ENCODE measurements around the gene RNF225.
A peak's percentile ranks its signal among the peaks of the same experiment; 100 is the strongest.
"Not testable (repeated sequence)": the region's sequence is repeated elsewhere in the genome, so short reads cannot be mapped to it uniquely, and the experiment has no call there.

Gene RNF225

DNA sequence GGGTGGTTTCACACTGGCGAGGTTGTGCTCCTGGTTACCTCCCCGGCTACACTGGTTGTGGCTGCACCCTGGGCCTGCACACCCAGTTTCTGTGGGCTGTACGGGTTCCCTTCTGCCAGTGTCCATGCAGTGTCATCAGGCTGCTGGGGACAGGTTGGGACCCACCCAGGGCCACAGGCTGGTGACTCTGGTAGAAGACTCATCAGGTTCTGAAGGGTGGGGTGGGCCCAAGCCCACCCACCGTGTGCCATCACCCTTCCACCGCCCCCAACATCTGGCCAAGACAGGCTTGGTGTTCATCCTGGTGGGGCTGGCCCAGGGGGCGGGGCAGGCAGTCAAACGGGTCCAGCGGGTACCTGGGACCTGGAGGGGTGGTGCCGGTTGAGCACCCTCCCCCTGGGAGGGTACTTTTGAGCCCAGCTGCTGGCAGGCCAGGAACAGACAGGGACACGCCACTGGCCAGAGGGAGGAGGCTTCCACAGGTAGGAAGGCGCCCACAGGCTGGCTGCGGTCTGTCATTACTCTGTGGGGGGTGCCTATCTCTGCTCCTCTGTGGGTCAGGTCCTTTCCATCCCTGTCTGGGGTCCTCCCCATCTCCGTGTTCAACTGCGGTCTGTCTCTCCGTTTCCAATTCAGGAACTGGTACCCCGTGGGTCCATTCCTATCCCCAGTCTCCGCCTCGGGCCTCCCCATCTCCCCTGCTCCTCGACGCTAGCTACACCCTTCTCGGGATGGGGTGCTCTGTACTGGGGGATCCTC is at the start of gene RNF225:
Gene RNF225 (plus strand): TSS at position 437 of the 759 bp plus-strand sequence. CDS start 434 bp downstream, outside the sequence.
- no peak for DNase-seq

GRCh38 chr19:58346961-58347929 is 48.2 kb upstream of the RNF225 start:
- peak in 13 of 14 donors; percentile 9 to 84 (median 66) for DNase-seq

DNA sequence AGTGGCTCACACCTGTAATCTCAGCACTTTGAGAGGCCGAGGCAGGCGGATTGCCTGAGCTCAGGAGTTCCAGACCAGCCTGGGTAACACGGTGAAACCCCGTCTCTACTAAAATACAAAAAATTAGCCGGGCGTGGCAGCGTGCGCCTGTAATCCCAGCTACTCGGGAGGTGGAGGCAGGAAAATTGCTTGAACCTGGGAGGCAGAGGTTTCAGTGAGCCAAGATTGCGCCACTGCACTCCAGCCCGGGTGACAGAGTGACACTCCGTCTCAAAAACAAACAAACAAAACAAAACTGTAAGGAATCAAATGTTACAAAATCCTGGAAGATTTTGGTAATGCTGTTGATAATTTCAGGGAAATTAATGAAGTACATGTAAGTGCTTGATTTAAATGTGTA is 47.4 kb upstream of the RNF225 start:
- DNase-seq: not testable (repeated sequence)

- no peak for DNase-seq
These were observed 45.9 kb upstream of the RNF225 start for GRCh38 chr19:58349590-58349989.

GRCh38 chr19:58350001-58350861 is 45.2 kb upstream of the RNF225 start:
- no peak for DNase-seq

DNA sequence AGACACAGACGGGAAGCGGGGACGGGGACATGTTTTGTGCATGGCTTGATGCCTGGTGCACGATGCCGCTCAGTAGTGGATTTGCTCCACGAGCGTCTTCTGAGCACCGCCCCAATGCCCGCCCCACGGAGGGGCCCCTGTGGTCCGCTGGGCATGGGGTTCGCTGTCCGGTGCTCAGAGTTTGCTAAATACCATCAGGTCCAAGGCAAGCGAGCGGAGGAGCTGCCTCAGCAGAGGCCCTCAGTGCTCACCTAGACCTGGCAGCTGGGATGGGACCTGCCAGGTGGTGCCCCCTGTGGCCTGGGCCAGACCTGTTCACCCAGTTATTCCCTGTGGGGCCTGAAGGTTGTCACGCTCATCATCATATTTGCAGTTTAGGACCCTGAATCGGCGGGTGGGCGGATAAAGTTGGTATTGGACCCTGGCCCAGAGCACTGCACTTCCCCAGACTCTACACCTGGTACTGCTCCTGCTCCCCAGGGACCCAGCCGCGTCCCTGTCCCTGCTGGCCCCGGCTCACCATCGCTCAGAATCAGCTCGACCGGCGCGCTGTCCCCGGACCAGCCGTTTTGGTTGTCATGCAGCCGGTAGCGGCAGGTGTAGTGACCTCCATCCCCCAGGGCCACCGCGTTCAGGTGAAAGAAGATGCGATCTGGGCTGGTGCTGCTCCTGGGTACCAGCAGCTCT is 44.4 kb upstream of the RNF225 start:
- DNase-seq: no peak

DNA sequence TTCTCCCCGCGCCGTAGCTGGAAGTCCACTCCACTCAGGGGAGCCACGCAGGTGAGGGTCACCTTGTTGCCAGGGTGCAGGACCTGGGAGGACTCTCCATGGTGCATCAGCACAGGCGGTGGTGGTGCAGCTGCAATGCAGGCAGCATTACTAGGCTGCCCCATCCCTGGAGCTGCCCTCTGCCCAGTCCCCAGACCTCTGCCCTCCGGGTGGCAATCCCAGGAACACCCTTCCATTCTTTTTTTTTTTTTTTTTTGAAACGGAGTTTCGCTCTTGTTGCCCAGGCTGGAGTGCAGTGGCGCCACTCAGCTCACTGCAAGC is 43.9 kb upstream of the RNF225 start:
- no peak for DNase-seq

DNA sequence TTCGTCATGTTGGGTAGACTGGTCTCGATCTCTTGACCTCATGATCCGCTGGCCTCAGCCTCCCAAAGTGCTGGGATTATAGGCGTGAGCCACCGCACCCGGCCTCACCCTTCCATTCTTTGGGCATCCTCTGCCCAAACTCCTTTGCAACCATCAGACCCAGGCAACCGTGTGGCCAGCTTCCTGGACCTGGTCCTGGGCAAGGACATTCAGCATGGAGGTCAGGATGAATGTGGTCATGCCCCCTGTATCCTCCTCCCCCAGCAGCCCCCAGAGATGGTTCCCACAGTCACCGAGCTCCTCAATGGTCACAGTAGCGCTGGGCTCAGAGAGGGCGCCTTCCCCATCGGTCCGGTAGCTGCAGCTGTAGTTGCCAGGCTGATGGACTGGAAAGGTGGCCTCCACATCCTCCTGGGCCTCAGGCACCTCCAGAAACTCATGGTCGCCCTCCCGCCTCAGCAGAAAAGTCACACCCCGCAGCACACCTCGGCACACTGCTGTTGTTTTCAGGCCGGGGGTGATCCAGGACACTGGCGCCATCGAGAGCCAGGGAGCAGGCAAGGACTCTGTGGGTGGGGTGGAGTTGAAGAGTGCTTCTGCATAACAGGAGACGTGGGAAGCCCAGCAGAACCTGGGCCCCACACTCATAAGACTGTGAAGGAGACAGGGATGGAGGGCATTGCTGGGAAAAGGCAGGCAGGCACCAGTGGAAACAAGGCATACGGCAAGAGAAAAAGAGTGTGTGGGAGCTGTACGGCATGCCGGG is 43.3 kb upstream of the RNF225 start:
- no peak for DNase-seq

DNA sequence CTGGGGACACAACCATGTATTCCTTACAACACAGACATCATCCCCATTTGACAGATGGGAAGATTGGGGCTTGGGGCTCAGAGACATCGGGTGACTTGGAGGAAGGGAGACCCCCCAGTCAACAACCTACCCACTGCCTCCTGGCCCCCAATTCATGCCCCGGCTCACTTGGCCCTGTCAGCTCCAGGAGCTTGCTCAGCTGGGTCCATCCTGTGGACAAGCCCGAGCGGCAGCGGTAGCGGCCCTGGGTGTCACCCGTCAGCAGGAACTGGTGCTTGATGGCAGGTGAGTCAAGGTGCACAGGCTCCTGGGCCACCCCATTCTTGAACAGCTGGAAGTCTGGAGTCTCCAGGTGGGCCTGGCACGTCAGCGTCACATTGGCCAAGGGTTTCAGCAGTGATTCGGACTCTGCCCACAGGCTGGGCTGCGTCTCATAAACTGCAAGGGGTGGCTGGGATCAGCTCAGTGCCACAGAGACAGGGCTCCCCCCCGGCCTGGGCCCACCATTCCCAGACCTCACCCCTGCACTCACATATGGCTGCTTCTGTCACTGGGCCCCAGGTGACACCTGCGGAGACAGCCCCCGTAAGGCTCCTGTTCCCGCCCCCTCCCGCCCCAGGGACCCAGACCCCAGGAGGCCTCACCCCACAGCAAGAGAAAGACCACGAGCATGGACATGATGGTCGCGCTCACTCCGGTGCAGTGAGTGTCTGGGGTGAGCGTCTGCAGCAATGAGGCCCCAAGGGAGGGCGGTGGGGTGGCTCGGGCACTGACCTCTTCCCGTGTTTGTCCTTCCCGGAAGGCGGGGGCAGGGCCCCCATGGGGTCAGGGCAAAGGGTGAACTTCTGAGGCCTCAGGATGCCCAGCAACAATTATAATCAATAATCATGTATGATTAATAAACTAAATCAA is 42.4 kb upstream of the RNF225 start, which contains the start of gene A1BG:
Gene A1BG (minus strand): TSS at position 733 of the 912 bp plus-strand sequence. CDS start 55 bp downstream, at position 678.
- DNase-seq: no peak

DNA sequence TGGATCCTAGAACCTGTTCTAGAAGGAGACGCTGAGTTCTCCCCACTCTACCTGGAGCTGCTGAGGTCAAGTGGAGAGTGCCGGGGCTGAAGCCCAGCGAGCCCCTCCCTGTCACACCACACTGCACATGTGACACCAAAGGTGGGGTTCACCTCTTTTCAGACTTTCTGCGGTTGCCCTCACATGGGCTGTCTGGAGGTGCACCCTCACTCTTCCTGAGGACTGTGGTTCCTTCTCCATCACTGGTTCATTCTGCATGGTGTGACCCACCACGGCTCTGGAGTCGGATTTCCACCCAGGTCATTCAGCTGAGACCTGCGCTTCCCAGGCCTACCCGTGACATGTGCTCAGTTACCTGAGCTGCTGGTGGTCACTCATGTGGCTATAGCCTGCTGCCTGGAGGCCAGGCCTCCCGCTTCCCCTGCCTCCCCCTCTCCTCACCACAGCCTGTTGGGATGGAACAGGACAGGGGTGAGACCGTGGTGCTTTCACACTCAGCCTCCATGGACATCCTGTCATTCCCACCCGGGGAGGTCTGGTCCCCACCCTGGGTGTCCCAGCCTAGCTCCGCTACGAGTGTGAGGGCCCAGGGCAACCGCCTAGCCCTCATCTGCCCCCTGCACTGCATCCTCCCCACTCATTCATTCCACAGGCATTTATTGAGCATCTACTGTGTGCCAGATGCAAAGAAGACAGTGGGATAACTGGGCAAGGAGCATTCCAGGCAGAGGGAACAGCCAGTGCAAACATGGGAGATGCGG is 41.6 kb upstream of the RNF225 start:
- no peak for DNase-seq

DNA sequence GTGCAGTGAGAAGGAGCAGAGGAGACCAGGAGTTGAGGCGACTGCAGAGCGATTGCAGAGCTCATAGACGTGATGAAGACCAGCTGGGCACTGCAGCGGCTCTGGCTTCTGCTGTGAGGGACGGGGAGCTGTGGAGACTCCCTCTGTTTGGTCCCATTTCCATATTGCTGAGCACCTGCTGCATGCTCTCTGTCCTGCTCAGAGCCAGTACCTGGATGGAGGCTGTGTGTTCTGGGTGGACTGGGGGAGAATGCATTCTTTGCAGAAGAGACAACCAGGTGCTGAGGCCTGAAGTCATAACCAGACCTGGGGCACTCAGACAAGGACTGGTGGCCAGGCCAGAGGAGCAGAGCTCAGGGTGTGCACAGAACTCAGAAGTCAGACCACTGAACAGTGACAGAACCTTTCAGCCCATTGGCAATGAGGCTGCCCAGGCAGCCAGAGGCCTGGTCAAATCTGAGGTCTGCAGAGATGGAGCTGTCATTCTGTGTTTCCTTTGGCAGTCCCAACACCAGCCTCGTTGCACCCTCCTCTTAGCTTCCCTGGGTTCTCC is 40.9 kb upstream of the RNF225 start:
- DNase-seq: no peak

DNA sequence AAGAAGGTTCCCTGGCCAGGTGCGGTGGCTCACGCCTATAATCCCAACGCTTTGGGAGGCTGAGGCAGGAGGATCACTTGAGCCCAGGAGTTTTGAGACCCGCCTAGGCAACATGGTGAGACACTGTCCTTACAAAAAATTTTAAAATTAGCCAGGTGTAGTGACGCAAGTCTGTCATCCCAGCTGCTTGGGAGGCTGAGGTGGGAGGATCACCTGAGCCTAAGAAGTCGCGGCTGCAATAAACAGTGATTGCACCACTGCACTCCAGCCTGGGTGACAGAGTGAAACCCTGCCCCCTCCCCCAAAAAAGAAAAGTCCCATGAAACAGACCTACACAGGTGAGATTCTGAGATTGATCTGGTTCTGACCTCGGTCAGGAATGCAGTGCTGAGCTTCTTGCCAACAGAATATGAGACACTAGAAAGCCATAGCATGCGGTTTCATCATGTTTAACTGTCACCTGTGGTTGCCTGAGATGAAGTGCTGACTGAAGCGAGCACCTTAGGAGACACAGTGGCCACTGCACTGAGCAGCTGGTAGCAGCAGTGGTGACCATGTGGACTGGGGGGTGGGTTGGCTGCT is 40.1 kb upstream of the RNF225 start:
- no peak for DNase-seq

DNA sequence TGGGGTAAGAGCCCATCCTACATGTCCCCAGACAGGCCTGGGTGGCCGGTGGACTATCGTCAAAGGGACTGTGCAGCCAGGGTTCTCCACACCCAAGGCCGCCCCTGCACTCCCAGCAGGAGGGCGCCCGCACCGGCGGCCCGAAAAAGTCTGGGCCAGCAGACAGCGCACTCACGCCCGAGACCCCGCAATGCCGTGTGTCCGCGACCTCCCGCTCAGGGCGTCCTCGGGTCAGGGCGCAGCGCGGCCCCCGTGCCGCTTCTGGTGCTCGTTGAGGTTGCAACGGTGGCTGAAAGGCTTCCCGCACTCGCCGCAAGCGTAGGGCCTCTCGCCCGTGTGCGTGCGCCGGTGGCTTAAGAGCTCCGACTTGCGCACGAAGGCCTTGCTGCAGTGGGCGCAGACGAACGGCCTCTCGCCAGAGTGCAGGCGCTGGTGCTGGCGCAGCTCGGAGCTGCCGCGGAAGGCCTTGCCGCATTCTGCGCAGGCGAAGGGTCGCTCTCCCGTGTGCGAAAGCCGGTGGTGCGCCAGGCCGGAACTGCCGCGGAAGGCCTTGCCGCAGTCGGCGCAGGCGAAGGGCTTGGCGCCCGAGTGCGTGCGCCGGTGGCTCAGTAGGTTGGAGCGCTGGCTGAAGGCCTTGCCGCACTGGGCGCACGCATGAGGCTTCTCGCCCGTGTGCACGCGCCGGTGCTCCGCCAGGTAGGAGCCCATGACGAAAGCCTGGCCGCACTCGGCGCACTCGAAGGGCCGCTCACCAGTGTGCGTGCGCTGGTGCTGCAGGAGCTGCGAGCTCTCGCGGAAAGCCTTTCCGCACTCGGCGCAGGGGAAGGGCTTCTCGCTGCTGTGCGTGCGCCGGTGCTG is 39.3 kb upstream of the RNF225 start:
- no peak for DNase-seq

DNA sequence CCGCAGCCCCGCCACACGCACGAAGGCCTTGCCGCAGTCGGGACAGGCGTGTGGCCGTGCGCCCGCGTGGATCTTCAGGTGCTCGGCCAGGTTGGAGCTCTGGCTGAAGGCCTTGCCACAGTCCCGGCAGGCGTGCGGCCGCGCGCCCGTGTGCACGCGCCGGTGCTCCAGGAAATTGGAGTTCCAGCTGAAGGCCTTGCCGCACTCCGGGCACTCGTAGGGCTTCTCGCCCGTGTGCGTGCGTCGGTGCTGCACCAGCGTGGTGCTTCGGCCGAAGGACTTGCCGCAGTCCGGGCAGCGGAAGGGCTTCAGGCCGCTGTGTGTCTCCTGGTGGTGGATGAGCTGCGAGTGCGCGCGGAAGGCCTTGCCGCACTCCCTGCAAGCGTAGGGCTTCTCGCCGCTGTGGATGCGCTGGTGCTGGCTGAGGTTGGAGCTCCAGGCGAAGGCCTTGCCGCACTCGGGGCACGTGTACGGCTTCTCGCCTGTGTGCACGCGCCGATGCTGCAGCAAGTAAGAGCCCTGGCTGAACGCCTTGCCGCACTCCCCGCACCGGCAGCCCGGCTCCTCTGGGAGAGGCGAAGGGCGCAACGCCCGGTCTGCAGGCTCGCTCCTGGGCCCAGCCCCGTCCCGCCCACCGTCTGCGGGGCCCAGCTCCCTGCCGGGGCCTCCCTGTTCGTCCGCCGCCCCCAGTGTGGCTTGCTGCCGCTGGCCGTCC is 38.5 kb upstream of the RNF225 start:
- DNase-seq: no peak

DNA sequence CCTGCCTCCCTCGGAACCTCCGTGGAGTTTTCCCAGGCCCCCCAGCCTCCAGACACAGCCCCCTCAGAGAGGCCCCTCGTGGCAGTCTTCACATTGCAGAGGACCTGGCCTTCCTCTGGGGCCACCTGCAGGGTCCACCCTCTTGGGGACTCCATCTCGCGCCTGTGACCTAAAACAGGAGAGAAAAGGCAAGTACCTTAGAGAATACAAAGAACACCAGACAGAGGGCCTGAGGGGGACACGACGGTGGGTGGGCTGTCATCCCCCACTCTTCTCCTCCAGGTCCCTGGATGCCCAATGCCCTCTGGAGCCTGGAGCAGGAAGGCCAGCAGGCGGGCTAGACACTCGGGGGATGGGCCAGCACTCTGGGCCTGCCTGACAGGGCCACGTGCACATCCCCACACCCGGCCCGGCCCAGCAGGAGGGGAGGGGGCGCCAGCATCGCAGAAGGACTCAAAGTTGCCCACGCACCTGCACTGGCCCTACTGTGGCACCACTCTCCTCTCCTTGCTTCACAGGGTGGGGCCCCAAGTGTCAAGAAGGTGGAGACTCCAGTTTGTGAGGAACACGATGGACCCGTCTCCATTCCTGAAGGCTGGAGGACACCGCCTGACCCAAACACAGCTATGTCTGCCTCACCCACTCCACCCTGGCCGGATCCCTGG is 37.8 kb upstream of the RNF225 start:
- no peak for DNase-seq

GRCh38 chr19:58361900-58362271 is 33.6 kb upstream of the RNF225 start:
- peak in 3 of 14 donors; percentile 51 to 65 (median 60) for DNase-seq
